NB4 (cell line): ENCODE data around the gene MAP2K3.

Source experiments
- DNase-seq: peaks from one replicate; pipeline ENCODE4 v3.0.0; 2010; ENCODE audit warnings: low read depth
- H3K4me3 ChIP-seq: one replicate; pipeline ENCODE4 v1.5.1; 2011; ENCODE audit warnings: mild to moderate bottlenecking, low read depth, low read length, moderate library complexity
- MYC ChIP-seq: IDR thresholded peaks from 2 replicates; pipeline ENCODE4 v1.6.1; 2011; ENCODE audit warnings: low read depth, low read length
- POLR2A ChIP-seq: IDR thresholded peaks from 2 replicates; pipeline ENCODE4 v1.6.1; 2011; ENCODE audit warnings: mild to moderate bottlenecking; ENCODE audit not compliant: insufficient read length; ENCODE audit errors: extremely low read depth
- TF ChIP-seq, protein P1 (sequence below): IDR thresholded peaks from 2 replicates; pipeline ENCODE4 v1.6.1; 2011; ENCODE audit warnings: low read depth, low read length
- TF ChIP-seq, protein P2 (sequence below): IDR thresholded peaks from one replicate; pipeline ENCODE4 v1.5.1; 2012; ENCODE audit warnings: low read depth, low read length

MAP2K3 gene

GRCh38 chr17:21284319-21285163 is at the start of gene MAP2K3:
TSS of gene MAP2K3 (plus strand) at chr17:21284711. CDS start at chr17:21284921, 210 bp downstream.
- DNase-seq, result peak; percentile 100
- H3K4me3 ChIP-seq, result peak within 1 kb of the TSS; percentile 96
- TF ChIP-seq, protein P1, sequence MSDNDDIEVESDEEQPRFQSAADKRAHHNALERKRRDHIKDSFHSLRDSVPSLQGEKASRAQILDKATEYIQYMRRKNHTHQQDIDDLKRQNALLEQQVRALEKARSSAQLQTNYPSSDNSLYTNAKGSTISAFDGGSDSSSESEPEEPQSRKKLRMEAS, result no peak
- peak; percentile 91 for TF ChIP-seq POLR2A

DNA sequence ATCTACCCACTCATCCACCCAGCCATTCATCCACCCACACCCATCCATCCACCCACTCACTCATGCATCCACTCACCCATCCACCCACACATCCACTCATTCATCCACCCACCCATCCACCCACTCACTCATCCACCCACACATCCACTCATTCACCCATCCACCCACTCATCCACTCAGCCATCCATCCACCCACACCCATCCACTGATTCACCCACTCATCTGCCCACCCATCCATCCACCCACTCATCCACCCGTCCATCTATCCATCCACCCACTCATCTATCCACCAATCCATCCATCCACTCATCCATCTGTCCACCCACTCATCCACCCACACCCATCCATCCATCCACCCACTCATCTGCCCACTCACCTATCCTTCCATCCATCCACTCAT is 48.6 kb upstream of the MAP2K3 start:
- no peak for TF ChIP-seq POLR2A
- TF ChIP-seq, protein P1, result no peak
- TF ChIP-seq, protein P2, sequence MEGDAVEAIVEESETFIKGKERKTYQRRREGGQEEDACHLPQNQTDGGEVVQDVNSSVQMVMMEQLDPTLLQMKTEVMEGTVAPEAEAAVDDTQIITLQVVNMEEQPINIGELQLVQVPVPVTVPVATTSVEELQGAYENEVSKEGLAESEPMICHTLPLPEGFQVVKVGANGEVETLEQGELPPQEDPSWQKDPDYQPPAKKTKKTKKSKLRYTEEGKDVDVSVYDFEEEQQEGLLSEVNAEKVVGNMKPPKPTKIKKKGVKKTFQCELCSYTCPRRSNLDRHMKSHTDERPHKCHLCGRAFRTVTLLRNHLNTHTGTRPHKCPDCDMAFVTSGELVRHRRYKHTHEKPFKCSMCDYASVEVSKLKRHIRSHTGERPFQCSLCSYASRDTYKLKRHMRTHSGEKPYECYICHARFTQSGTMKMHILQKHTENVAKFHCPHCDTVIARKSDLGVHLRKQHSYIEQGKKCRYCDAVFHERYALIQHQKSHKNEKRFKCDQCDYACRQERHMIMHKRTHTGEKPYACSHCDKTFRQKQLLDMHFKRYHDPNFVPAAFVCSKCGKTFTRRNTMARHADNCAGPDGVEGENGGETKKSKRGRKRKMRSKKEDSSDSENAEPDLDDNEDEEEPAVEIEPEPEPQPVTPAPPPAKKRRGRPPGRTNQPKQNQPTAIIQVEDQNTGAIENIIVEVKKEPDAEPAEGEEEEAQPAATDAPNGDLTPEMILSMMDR, result no peak
- TF ChIP-seq MYC, result no peak
- DNase-seq, result no peak
- no peak overlapping the region for H3K4me3 ChIP-seq

- no peak overlapping the region for H3K4me3 ChIP-seq
- DNase-seq, result peak; percentile 43
- TF ChIP-seq MYC, result no peak
- TF ChIP-seq, protein P2, result peak; percentile 46
- no peak for TF ChIP-seq POLR2A
- TF ChIP-seq, protein P1, result no peak
Measured at GRCh38 chr17:21239680-21240368, 44.7 kb upstream of the MAP2K3 start.

DNA sequence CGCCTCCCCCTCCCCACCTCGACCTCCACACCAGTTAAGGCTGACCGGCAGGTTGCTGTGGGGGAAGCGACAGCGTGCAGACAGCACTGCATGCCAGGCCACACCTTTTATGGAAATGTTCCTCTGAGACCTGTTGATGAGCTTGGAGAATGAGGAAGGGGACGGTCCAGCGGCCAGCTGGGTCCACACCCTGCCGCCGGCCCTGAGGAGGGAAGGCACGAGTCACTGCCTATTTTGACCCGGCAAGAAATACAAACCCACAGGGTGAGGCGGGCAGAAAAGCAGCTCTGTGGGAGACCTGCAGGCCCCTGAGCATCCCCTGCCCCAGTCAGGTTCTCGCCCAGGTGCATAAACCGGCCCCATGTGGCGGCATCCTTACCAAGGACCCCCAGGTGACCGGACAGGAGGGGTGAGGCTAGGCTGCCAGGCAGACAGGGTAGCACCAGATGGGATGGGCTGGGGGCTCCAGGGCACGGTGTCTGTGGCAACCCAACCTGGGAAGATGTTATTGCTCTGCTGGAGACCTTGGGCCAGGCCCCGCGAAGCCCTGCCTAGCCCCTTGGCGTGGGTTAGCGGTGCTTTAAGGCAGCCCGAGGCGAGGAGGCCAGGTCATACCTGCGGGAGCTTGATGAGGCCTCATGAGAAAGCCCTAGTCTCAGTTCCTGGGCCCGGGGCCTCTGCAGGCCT is 44.0 kb upstream of the MAP2K3 start:
- no peak for TF ChIP-seq MYC
- TF ChIP-seq, protein P1, result no peak
- TF ChIP-seq POLR2A, result no peak
- TF ChIP-seq, protein P2, result no peak
- DNase-seq, result no peak

GRCh38 chr17:21241564-21241963 is 42.9 kb upstream of the MAP2K3 start:
- no peak for TF ChIP-seq POLR2A
- TF ChIP-seq, protein P2, result no peak
- TF ChIP-seq, protein P1, result no peak
- TF ChIP-seq MYC, result no peak
- DNase-seq, result no peak

More for the DNA sequence above, 44.0 kb upstream of the MAP2K3 start:
- no peak overlapping the region for H3K4me3 ChIP-seq

More at GRCh38 chr17:21241564-21241963, 42.9 kb upstream of the MAP2K3 start:
- H3K4me3 ChIP-seq, result no peak overlapping the region
